KMS-11 (cell line): ENCODE measurements around the gene SPACA9.

Source experiments
- H2AFZ ChIP-seq: fragments of 200-600 bp; sonication (generic); 2 replicates; pipeline ENCODE4 v1.6.1; 2016; ENCODE audit warnings: antibody characterized with exemption, mixed run types, low read depth
- H3K27ac ChIP-seq: fragments of 200-600 bp; sonication (generic); 2 replicates; pipeline ENCODE4 v1.6.1; 2016; ENCODE audit warnings: mild to moderate bottlenecking, mixed run types
- H3K27me3 ChIP-seq: fragments of 200-600 bp; sonication (generic); 2 replicates; pipeline ENCODE4 v1.6.1; 2017; ENCODE audit warnings: mild to moderate bottlenecking, low read depth, mixed run types, moderate library complexity; ENCODE audit not compliant: insufficient read depth
- H3K36me3 ChIP-seq: fragments of 200-600 bp; sonication (generic); 2 replicates; pipeline ENCODE4 v1.6.1; 2017; ENCODE audit warnings: mild to moderate bottlenecking, mixed run types; ENCODE audit not compliant: insufficient read depth
- H3K4me1 ChIP-seq: fragments of 200-600 bp; sonication (generic); 2 replicates; pipeline ENCODE4 v1.6.1; 2016; ENCODE audit warnings: mild to moderate bottlenecking, low read depth, mixed run types; ENCODE audit not compliant: poor library complexity, severe bottlenecking
- H3K4me2 ChIP-seq: fragments of 200-600 bp; sonication (generic); 2 replicates; pipeline ENCODE4 v1.7.0; 2016; ENCODE audit warnings: mild to moderate bottlenecking, mixed run types
- H3K4me3 ChIP-seq: fragments of 200-600 bp; sonication (generic); IDR thresholded peaks from 2 replicates; pipeline ENCODE4 v1.6.1; 2017; ENCODE audit warnings: low read depth, low read length, mixed read lengths; ENCODE audit not compliant: insufficient read depth
- H3K79me2 ChIP-seq: fragments of 200-600 bp; sonication (generic); 2 replicates; pipeline ENCODE4 v1.6.1; 2016; ENCODE audit warnings: low read depth, mixed run types; ENCODE audit not compliant: insufficient read depth
- H3K9ac ChIP-seq: fragments of 200-600 bp; sonication (generic); 2 replicates; pipeline ENCODE4 v1.6.1; 2016; ENCODE audit warnings: mild to moderate bottlenecking, mixed run types
- H4K20me1 ChIP-seq: fragments of 200-600 bp; sonication (generic); 2 replicates; pipeline ENCODE4 v1.6.1; 2016; ENCODE audit warnings: mild to moderate bottlenecking, mixed run types; ENCODE audit not compliant: insufficient read depth
- CTCF ChIP-seq: fragments of 200-600 bp; sonication (generic); conservative IDR thresholded peaks from 2 replicates; pipeline ENCODE4 v1.6.1; 2017; ENCODE audit warnings: low read depth, mild to moderate bottlenecking, antibody characterized with exemption, low read length, moderate library complexity, mixed read lengths

Gene SPACA9

GRCh38 chr9:132903574-132904492, 25.1 kb downstream of the SPACA9 start:
- no peak overlapping the region for H3K4me2 ChIP-seq
- H3K4me3 ChIP-seq, result no peak overlapping the region
- no peak for TF ChIP-seq CTCF
- no peak overlapping the region for H2AFZ ChIP-seq
- H3K27ac ChIP-seq, result no peak overlapping the region
- no peaks in the 10 kb centered on the region for H4K20me1 ChIP-seq
- no peaks in the 10 kb centered on the region for H3K79me2 ChIP-seq
- H3K9ac ChIP-seq, result no peak overlapping the region
- no peaks in the 10 kb centered on the region for H3K36me3 ChIP-seq
- H3K4me1 ChIP-seq, result peaks cover 4% of the 10 kb centered on the region
- H3K27me3 ChIP-seq, result no peaks in the 10 kb centered on the region

GRCh38 chr9:132905726-132906125, 27.0 kb downstream of the SPACA9 start:
- H3K4me3 ChIP-seq, result no peak overlapping the region
- H3K4me1 ChIP-seq, result peaks cover 4% of the 10 kb centered on the region
- no peak overlapping the region for H2AFZ ChIP-seq
- H3K36me3 ChIP-seq, result no peaks in the 10 kb centered on the region
- no peaks in the 10 kb centered on the region for H4K20me1 ChIP-seq
- no peaks in the 10 kb centered on the region for H3K79me2 ChIP-seq
- H3K4me2 ChIP-seq, result no peak overlapping the region
- H3K27ac ChIP-seq, result no peak overlapping the region
- no peaks in the 10 kb centered on the region for H3K27me3 ChIP-seq
- TF ChIP-seq CTCF, result no peak
- no peak overlapping the region for H3K9ac ChIP-seq

GRCh38 chr9:132908635-132909034, 29.9 kb downstream of the SPACA9 start:
- TF ChIP-seq CTCF, result no peak
- Histone ChIP-seq H4K20me1 (no peaks in the 10 kb centered on the region), H3K36me3 (no peaks in the 10 kb centered on the region)

GRCh38 chr9:132909311-132909710, 30.6 kb downstream of the SPACA9 start:
- Histone ChIP-seq H3K79me2 (no peaks in the 10 kb centered on the region), H2AFZ (no peak overlapping the region), H3K36me3 (no peaks in the 10 kb centered on the region), H3K27me3 (no peaks in the 10 kb centered on the region), H3K27ac (no peak overlapping the region), H4K20me1 (no peaks in the 10 kb centered on the region), H3K4me2 (no peak overlapping the region), H3K4me3 (no peak overlapping the region), H3K4me1 (no peaks in the 10 kb centered on the region), H3K9ac (no peak overlapping the region)
- TF ChIP-seq CTCF, result no peak

More at GRCh38 chr9:132908635-132909034, 29.9 kb downstream of the SPACA9 start:
- H3K4me1 ChIP-seq, result no peaks in the 10 kb centered on the region
- H3K79me2 ChIP-seq, result no peaks in the 10 kb centered on the region
- H3K9ac ChIP-seq, result no peak overlapping the region
- H3K27ac ChIP-seq, result no peak overlapping the region
- H3K4me3 ChIP-seq, result no peak overlapping the region
- no peaks in the 10 kb centered on the region for H3K27me3 ChIP-seq
- no peak overlapping the region for H2AFZ ChIP-seq
- H3K4me2 ChIP-seq, result no peak overlapping the region
